HCT116 (cell line): Measurements from ENCODE around the gene FASN. TPM values are rescaled to one million over a fixed set of nuclear protein-coding genes. Genes with fewer than 3 reads are reported as not detected.

Experiments
- ATAC-seq: fragments of 200-7000 bp; cut with Tn5 transposase; 2 replicates; pipeline ENCODE4 v1.9.1; 2020; ENCODE audit warnings: mild to moderate bottlenecking, moderate library complexity
- BruUV-seq: library from RNA; stranded (reverse); fragments of 400-500 nt; replicated peaks from 2 replicates; lab custom pipeline; 2021; lab: Mats Ljungman, UMichigan
- CTCF ChIA-PET: fragments of 300-600 bp; sonication (Branson Sonifier 250); formaldehyde crosslinking; loops from one replicate; lab custom pipeline; 2021; ENCODE audit warnings: antibody characterized with exemption; lab: Charles Lee
- POLR2A ChIA-PET: fragments of 300-600, 350-600 bp; sonication (Branson Sonifier 250); formaldehyde crosslinking; loops from one replicate; lab custom pipeline; 2021; ENCODE audit warnings: antibody characterized with exemption; lab: Charles Lee
- RAD21 ChIA-PET, 2 experiments: fragments of 300-600 bp; sonication (Branson Sonifier 250); formaldehyde crosslinking; loops; one replicate each; lab custom pipeline; 2023; ENCODE audit warnings: low total read pairs in 2 of 2; ENCODE audit not compliant: uncharacterized antibody in 2 of 2, unreplicated experiment in 2 of 2, low non-redundant PET in 1 of 2; lab: Charles Lee
- DNase-seq: peaks from one replicate; pipeline ENCODE4 v3.0.0-alpha.2; 2010; ENCODE audit warnings: low read depth, low spot score
- H2AFZ ChIP-seq: fragments of 200-600 bp; shearing (Covaris generic), sonication (generic); 2 replicates; pipeline ENCODE4 v1.6.1; 2017; ENCODE audit warnings: low read depth, mixed run types, mixed read lengths, antibody characterized with exemption, low read length; ENCODE audit not compliant: poor library complexity, severe bottlenecking
- H3K27ac ChIP-seq: 2 replicates; pipeline ENCODE4 v1.5.1; 2012; ENCODE audit warnings: low read depth, low read length
- H3K27me3 ChIP-seq: fragments of 200-600 bp; sonication (generic); 2 replicates; pipeline ENCODE4 v1.6.1; 2016; ENCODE audit warnings: mixed run types, low read length, mixed read lengths; ENCODE audit not compliant: insufficient read depth
- H3K36me3 ChIP-seq, 2 experiments: fragments of 200-500 bp in 1 of 2; fragments of 200-600 bp in 1 of 2; sonication (Bioruptor generic) in 1 of 2; sonication (generic) in 1 of 2; 2 replicates each; pipeline versions ENCODE4 v1.5.1 to v1.6.1; 2014 to 2016; ENCODE audit warnings: low read length in 2 of 2, inconsistent platforms in 1 of 2, mixed read lengths in 1 of 2, mixed run types in 1 of 2; ENCODE audit not compliant: insufficient read depth in 2 of 2, control insufficient read depth in 1 of 2
- H3K4me1 ChIP-seq, 2 experiments: fragments of 200-600 bp in 1 of 2; sonication (generic) in 1 of 2; 2 replicates each; pipeline versions ENCODE4 v1.5.1 to v1.6.1; 2012 to 2017; ENCODE audit warnings: low read length in 2 of 2, inconsistent platforms in 1 of 2, mild to moderate bottlenecking in 1 of 2, mixed read lengths in 1 of 2, mixed run types in 1 of 2, moderate library complexity in 1 of 2; ENCODE audit not compliant: insufficient read depth in 2 of 2, control insufficient read depth in 1 of 2
- H3K4me2 ChIP-seq: fragments of 200-600 bp; sonication (generic); 2 replicates; pipeline ENCODE4 v1.6.1; 2017; ENCODE audit warnings: mixed run types, low read length, mixed read lengths
- H3K4me3 ChIP-seq, 2 experiments: fragments of 200-600 bp in 1 of 2; sonication (generic) in 1 of 2; replicated peaks in 1 of 2; 2 replicates each; pipeline ENCODE4 v1.5.1; 2011 to 2016; ENCODE audit warnings: low read length in 2 of 2, control low read depth in 1 of 2, low read depth in 1 of 2, mild to moderate bottlenecking in 1 of 2, mixed read lengths in 1 of 2, mixed run types in 1 of 2
- H3K79me2 ChIP-seq: fragments of 200-600 bp; sonication (generic); 2 replicates; pipeline ENCODE4 v1.6.1; 2017; ENCODE audit warnings: mild to moderate bottlenecking, mixed run types, low read length, moderate library complexity, mixed read lengths; ENCODE audit not compliant: insufficient read depth
- H3K9ac ChIP-seq: fragments of 200-600 bp; sonication (generic); 2 replicates; pipeline ENCODE4 v1.6.1; 2016; ENCODE audit warnings: low read length, mixed read lengths
- H3K9me2 ChIP-seq: fragments of 200-600 bp; sonication (generic), shearing (Covaris generic); 2 replicates; pipeline ENCODE4 v1.6.1; 2017; ENCODE audit warnings: mixed run types, mild to moderate bottlenecking, moderate library complexity; ENCODE audit not compliant: insufficient read depth
- H3K9me3 ChIP-seq, 2 experiments: fragments of 200-500 bp in 1 of 2; fragments of 200-600 bp in 1 of 2; sonication (Bioruptor generic) in 1 of 2; sonication (generic) in 1 of 2; 2 replicates each; pipeline ENCODE4 v1.6.1; 2014 to 2017; ENCODE audit warnings: low read length in 2 of 2, mixed read lengths in 2 of 2, inconsistent platforms in 1 of 2, low read depth in 1 of 2, mild to moderate bottlenecking in 1 of 2, mixed run types in 1 of 2, moderate library complexity in 1 of 2; ENCODE audit not compliant: control insufficient read depth in 1 of 2, insufficient read depth in 1 of 2
- H4K20me1 ChIP-seq: fragments of 200-600 bp; sonication (generic), shearing (Covaris generic); 2 replicates; pipeline ENCODE4 v1.6.1; 2017; ENCODE audit warnings: mixed run types, mild to moderate bottlenecking, moderate library complexity; ENCODE audit not compliant: insufficient read depth
- CEBPB ChIP-seq: IDR thresholded peaks from 2 replicates; pipeline ENCODE4 v1.6.1; 2012; ENCODE audit warnings: low read depth
- ELF1 ChIP-seq: IDR thresholded peaks from 2 replicates; pipeline ENCODE4 v1.6.1; 2012; ENCODE audit warnings: low read depth, borderline replicate concordance
- EZH2 ChIP-seq: fragments of 200-600 bp; sonication (generic); IDR thresholded peaks from 2 replicates; pipeline ENCODE4 v1.6.1; 2017; ENCODE audit warnings: antibody characterized with exemption, mixed run types
- MAX ChIP-seq: IDR thresholded peaks from 2 replicates; pipeline ENCODE4 v1.6.1; 2012
- SP1 ChIP-seq: IDR thresholded peaks from 2 replicates; pipeline ENCODE4 v1.6.1; 2012; ENCODE audit warnings: low read depth
- TCF7L2 ChIP-seq: IDR thresholded peaks from 2 replicates; pipeline ENCODE4 v1.7.0; 2011; ENCODE audit warnings: borderline replicate concordance, inconsistent platforms; ENCODE audit not compliant: insufficient read depth, insufficient read length; ENCODE audit errors: extremely low read depth
- YY1 ChIP-seq: IDR thresholded peaks from 2 replicates; pipeline ENCODE4 v1.6.1; 2011; ENCODE audit warnings: low read length, low read depth, moderate library complexity, mild to moderate bottlenecking; ENCODE audit not compliant: insufficient replicate concordance; ENCODE audit errors: extremely low read depth
- ZNF274 ChIP-seq: fragments of 200-500 bp; sonication (Bioruptor generic); IDR thresholded peaks from 2 replicates; pipeline ENCODE4 v1.6.1; 2014; ENCODE audit warnings: mild to moderate bottlenecking, low read depth, low read length, inconsistent platforms
- intact Hi-C: fragments of 100-400 bp; cut with micrococcal nuclease; formaldehyde crosslinking; loops from 2 replicates; pipeline ENCODE4 v1.10.0; 2022
- total RNA-seq: library from RNA; stranded (reverse); gene quantifications from one replicate; pipeline ENCODE4 v1.2.1, GENCODE V29; 2021; ENCODE audit not compliant: unreplicated experiment
- TF ChIP-seq, protein P1 (sequence below): IDR thresholded peaks from 2 replicates; pipeline ENCODE4 v1.6.1; 2012

FASN gene
- total RNA-seq, 1 experiment from 2014 or later, result 754 TPM

GRCh38 chr17:82146663-82147654, 48.9 kb upstream of the FASN start (continued):
- TF ChIP-seq SP1 (no peak), MAX (no peak)

DNA sequence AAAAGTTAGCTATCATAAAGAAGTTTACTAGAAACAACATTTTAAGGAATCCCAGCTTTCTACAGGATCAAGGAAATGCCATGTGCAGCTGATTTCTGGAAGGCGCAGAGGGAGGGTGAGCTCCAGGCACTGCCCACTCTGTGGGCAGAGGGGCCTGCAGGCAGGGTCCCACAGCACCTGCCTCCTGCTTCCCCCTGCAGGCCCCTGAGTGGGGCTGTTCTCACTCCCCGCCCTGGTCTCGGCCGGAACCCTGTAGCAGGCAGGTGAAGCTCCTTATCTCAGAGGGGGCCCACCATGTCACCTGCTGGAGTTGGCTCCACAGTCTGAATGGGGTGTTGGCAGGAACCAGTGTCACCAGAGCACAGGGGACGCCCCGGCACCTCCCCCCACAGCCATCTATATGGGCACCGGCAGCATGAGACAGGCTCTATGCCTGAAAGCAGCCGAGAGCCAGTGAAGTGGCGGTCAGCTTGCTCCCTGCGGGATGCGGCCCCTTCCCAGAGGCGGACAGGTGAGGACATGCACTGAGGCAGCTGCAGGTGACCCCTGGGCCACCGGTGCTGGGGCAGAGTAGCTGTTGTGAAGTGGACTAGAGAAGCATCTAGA, 47.6 kb upstream of the FASN start:
- no peaks in the 10 kb centered on the region for H3K9me2 ChIP-seq
- CTCF ChIA-PET, result no interaction called here
- ATAC-seq (no peak), DNase-seq (no peak)
- no peaks in the 10 kb centered on the region for H3K79me2 ChIP-seq
- 0 out of 4 replicates have a peak, but pooled peaks cover 0 to 2% of the 10 kb centered on the region in 2 experiments for H3K36me3 ChIP-seq
- POLR2A ChIA-PET, result no interaction called here
- H3K4me2 ChIP-seq, result no peak overlapping the region
- H4K20me1 ChIP-seq, result no peaks in the 10 kb centered on the region
- H3K4me1 ChIP-seq, result no peaks in the 10 kb centered on the region
- H3K4me3 ChIP-seq, result no peak overlapping the region
- RAD21 ChIA-PET, result no interaction called here
- intact Hi-C loops, result no loop called here
- TF ChIP-seq ELF1, result no peak
- TF ChIP-seq, protein P1, sequence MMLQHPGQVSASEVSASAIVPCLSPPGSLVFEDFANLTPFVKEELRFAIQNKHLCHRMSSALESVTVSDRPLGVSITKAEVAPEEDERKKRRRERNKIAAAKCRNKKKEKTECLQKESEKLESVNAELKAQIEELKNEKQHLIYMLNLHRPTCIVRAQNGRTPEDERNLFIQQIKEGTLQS, result no peak
- no peak for TF ChIP-seq YY1
- TF ChIP-seq TCF7L2, result no peak
- TF ChIP-seq ZNF274, result no peak
- TF ChIP-seq EZH2, result no peak
- no peak for TF ChIP-seq CEBPB
- no peaks in the 10 kb centered on the region for H3K27me3 ChIP-seq
- H2AFZ ChIP-seq, result no peak overlapping the region
- H3K27ac ChIP-seq, result no peak overlapping the region
- H3K9me3 ChIP-seq, result no peaks in the 10 kb centered on the region
- H3K9ac ChIP-seq, result no peak overlapping the region
- BruUV-seq, result no TSS peak
